Erythroblast (primary cell): ENCODE results near the gene KDM2A.

Experiments
- GATA1 ChIP-seq: IDR thresholded peaks from 2 replicates; pipeline ENCODE4 v1.6.1; 2011; ENCODE audit warnings: low read depth, mild to moderate bottlenecking, control low read depth, low read length, moderate library complexity
- POLR2A ChIP-seq: IDR thresholded peaks from 2 replicates; pipeline ENCODE4 v1.6.1; 2011; ENCODE audit warnings: mild to moderate bottlenecking, low read length

- no peak for TF ChIP-seq POLR2A
- no peak for TF ChIP-seq GATA1
These were observed 60.9 kb downstream of the KDM2A start for GRCh38 chr11:67179892-67180490.
